HG03378 (cell line): ENCODE measurements around the gene OLIG2.

Experiments
- ATAC-seq: cut with Tn5 transposase; IDR thresholded peaks from one replicate; pipeline ENCODE4 v1.9.1; 2021; ENCODE audit warnings: mild to moderate bottlenecking, moderate library complexity; ENCODE audit not compliant: unreplicated experiment

The OLIG2 gene

GRCh38 chr21:33032434-33033047 lies 6.8 kb downstream of the OLIG2 start:
- no peak for ATAC-seq

GRCh38 chr21:33033094-33033951 lies 7.6 kb downstream of the OLIG2 start:
- ATAC-seq = no peak

- ATAC-seq = no peak
Measured at GRCh38 chr21:33033961-33034413, 8.3 kb downstream of the OLIG2 start.

DNA sequence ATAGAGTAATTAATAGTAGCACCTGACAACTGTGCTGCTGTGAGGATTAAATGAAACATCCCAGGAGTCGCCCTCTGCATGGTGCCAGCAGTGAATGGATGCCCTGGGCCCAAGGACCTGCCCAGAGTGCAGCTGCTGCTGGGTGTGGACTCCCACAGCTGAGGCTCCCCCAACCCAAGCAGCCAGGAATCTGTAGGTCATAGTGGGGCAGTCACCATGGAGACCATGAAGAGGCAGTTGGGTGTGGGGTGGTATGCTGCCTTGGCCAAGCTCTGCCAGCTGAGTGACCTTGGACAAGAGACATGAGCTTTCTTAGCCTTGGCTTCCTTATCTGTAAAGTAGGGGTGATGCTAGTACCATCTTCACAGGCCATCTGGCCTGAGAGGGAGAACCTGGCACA lies 9.4 kb downstream of the OLIG2 start:
- no peak for ATAC-seq

DNA sequence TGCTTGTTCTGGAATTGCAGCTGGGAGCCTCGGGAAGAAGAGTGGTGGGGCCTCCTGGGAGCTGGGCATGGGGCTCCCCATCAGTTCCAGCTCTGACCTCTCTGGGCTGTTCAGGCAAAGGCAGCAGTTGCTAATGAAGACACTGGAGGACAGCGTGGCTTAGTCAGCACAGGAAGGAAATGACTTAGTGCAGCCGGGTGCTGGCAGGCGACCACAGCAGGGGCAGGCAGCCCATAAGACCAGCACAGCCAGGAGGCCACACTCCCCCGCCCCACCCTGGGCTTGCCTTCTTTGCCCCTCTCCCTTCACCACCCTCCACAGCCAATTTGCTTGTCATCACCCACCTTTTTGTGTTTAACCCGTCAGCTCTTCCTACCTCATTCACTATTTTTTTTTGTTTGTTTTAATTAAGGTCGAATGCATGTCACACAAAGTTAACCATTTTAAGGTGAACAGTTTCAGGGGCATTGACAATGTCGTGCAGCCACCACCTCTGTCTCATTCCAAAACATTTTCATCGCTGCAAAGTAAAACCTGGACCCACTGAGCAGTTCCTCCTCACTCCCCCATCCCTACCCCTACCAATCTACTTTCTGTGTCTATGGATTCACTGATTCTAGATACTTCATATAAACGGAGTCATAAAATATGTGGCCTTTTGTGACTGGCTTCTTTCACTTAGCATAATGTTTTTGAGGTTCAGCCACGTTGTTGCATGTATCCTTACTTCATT lies 10.9 kb downstream of the OLIG2 start:
- peak; percentile 67 for ATAC-seq

- ATAC-seq = no peak
Measured at GRCh38 chr21:33037501-33037900, 11.8 kb downstream of the OLIG2 start.

GRCh38 chr21:33039536-33039935 lies 13.8 kb downstream of the OLIG2 start:
- ATAC-seq = no peak

DNA sequence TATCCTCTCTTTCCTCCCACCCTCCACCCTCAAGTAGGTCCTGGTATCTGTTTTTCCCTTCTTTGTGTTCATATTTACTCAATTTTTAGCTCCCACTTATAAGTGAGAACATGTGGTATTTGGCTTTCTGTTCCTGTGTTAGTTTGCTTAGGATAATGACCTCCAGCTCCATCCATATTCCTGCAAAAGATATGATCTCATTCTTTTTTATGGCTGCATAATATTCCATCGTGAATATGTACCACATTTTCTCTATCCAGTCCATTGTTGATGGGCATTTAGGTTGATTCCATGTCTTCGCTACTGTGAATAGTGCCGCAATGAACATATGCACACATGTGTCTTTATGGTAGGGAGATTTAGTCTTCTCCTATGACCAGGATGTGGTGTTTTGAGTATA lies 14.5 kb downstream of the OLIG2 start:
- ATAC-seq = no peak

- no peak for ATAC-seq
Measured at GRCh38 chr21:33041981-33042380, 16.2 kb downstream of the OLIG2 start.

DNA sequence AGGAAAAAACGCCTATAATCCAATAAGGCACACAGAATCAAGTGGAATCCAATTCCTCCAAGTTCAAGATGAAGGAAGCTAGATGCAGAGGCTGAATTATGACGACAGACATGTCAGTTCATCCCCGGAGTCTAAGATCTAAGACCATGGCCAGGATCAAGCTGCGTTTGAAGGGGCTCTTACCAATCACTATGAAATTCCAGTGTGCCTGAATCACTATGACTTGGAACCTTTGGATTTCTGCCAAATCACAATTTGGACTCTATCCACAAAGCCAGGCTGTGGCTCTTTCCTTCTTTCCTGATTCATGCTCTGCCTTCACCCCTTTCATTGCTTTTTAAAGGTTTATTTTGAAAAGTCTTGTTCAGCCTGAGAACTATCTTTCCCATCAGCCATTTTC lies 17.1 kb downstream of the OLIG2 start:
- ATAC-seq = no peak

DNA sequence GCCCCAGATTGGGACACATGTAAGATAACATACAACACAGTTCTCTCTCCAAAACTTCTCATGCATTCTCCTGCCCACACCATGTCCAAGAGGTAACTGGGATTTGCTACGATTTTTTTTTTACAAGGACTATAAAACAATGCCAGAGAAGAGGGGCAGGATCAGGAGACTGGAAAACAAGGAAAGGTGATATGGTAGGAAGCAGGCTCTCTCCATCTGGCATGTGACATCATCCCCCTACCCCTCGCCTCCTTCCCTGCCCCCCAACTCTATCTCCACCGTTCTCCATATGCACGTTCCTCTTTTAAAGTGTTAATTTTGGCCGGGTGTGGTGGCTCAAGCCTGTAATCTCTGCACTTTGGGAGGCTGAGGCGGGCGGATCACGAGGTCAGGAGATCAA lies 20.7 kb downstream of the OLIG2 start:
- ATAC-seq = no peak

DNA sequence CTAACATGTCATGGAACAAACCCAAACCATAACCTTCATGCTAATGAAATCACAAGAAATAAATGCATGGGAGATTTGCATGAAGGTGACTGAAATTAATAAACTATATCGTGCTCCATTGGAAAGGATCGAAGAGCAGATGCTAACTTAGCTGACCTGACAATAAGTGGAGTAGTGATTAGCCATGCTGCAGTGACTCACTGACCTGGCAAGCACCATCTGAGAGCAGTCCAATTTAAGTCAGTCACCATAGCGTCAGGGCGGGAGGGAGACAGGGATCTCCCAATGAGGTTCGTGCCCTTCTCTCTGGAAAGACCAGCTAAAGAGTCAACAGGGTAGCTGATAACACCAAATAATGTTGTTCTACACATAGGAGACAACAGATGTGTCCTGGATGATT lies 21.5 kb downstream of the OLIG2 start:
- no peak for ATAC-seq

DNA sequence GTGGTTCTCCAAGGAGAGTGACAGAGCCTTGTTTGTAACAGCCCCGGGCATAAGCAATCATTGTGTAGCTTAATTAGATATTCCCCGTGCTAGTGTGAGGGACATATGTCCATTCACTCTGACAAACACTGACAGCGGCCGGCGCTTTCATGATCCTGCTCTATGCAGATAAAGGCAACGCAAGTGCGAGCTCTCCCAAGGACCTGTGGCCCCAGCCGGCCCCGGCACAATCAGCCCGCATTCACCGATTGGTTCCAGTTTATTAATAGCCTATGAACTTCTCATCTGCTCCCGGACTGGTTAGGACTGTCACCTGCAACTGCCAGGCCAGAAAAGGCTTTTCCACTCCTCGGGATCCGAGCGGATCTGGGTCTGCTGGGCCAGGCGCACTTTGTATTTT lies 26.2 kb downstream of the OLIG2 start:
- no peak for ATAC-seq

- no peak for ATAC-seq
Measured at GRCh38 chr21:33053951-33054350, 28.2 kb downstream of the OLIG2 start.

- ATAC-seq = no peak
Measured at GRCh38 chr21:33055991-33056390, 30.3 kb downstream of the OLIG2 start.

DNA sequence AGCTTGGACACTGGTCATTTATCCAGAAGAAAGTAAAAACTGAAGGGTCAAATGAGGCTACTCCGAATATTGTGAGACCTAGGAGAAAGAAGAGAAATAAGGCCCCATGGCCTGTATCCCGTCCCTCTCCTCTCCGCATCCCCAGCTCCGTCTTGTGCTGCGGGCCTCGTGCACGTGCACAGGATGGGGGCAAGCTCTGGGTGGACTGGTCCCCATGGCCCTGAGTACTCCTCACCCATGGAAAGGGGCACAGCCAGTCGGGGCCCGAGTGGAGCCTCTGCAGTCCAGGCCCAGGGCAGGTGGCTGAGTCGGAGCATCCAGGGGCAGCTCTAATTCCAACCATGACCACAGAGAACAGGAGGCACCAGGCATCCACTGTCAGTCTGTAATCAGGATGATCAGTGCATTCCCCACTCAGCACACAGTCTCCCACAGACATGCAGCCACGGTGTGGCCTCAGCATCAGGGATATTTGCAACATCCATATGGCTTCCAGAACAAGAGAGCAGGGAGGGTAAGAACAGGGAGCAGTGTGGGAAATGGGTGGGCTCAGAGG lies 31.7 kb downstream of the OLIG2 start:
- ATAC-seq = no peak

DNA sequence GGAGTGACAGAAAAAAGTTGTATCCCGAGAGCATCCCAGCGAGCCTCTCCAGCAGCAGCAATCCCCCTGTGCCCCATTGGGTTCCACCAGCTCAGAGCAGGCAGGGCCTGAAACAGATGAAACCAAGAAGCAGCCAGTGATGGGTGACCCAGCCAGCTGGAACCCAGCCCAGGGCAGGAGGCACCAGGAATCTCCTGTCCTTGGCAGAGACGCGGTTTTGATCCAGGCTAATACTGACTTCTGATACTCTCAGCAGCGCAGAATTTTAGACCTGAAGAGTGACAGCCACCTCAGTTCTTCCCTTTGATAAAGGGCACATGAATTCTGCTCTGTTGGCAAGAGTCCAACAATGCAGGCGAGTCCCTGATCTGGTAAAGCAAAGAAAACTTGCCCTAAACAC lies 32.8 kb downstream of the OLIG2 start:
- ATAC-seq = no peak

GRCh38 chr21:33058957-33059356 lies 33.2 kb downstream of the OLIG2 start:
- no peak for ATAC-seq

GRCh38 chr21:33059380-33059841 lies 33.7 kb downstream of the OLIG2 start:
- ATAC-seq = no peak

DNA sequence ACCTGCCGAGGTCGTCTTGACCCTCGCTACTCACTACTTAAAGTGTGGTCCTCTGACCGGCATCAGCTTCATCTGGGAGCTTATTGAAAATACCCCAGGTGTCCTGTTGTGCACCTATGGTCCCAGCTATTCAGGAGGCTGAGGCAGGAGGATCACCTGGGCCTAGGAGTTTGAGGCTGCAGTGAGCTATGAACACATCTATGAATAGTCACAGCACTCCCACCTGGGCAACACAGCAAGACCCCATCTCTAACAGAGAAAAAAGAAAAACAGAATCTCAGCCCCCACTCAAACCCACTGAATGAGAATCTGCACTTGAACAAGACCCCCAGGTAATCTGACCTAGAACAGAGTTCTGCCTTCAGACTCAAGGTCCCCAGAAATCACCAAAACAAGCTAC lies 35.5 kb downstream of the OLIG2 start:
- ATAC-seq = no peak

GRCh38 chr21:33063375-33063883 lies 37.7 kb downstream of the OLIG2 start:
- ATAC-seq = no peak
